GM21381 (cell line): Measurements from ENCODE around the gene MSI2.

ENCODE experiments used
- ATAC-seq: cut with Tn5 transposase; IDR thresholded peaks from one replicate; pipeline ENCODE4 v1.9.1; 2021; ENCODE audit warnings: mild to moderate bottlenecking, moderate library complexity; ENCODE audit not compliant: unreplicated experiment

MSI2 gene

DNA sequence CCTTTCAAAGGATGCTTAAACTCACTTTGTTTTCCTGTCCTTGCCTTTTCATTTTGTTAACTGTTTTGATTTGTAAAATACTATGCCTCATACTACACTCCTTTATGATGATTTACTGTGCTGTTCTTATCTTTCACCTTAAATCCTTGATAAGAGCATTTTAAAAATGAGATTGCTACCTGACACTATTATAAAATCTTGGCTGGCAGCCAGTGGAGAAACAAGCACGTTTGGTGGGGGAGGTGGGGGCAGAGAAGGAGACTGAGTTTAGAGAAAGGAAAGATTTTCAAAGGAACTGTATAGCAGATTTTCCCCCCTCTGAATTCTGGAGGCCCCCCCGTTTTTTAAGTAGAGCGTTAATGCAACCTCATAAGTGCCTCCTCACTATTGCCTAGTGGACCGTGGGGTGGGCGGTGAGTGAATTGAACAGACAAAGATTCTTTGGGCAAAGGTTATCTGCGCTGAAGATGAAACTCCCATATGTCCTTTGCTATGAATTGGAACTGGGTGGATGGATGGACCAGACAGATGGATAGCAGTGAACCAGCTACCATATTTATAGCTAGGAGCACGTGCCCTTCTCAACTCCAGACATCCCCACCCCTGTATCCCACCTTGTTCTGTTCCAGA lies 288.6 kb downstream of the MSI2 start:
- no peak for ATAC-seq

DNA sequence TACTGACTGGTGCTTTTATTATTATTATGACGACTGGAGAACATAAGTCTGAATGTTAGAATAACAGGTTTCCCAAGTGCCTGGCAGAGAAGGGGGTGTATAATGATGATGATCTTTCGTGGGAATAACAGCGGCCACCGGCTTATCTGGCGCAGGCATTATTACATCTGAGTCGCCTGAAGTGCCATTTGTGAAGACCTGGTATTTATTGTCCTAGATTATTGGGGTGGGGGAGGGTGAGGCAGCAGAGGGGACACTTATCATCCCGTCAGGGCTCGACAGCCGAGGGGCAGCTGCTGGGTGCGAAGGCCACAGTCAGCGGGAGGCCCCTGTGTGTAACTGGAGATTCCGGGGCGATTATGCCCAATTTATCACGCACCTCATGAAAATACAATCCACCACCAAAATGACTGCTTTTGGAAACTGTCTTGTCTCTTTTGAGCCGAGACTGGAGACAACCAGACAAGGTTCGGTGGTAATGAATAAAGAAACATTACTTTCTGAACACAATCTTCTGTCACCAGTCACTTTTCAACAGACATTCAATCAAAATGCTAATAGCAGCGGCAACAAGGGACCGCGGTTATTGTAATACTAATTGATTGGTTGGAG lies 289.5 kb downstream of the MSI2 start:
- no peak for ATAC-seq

DNA sequence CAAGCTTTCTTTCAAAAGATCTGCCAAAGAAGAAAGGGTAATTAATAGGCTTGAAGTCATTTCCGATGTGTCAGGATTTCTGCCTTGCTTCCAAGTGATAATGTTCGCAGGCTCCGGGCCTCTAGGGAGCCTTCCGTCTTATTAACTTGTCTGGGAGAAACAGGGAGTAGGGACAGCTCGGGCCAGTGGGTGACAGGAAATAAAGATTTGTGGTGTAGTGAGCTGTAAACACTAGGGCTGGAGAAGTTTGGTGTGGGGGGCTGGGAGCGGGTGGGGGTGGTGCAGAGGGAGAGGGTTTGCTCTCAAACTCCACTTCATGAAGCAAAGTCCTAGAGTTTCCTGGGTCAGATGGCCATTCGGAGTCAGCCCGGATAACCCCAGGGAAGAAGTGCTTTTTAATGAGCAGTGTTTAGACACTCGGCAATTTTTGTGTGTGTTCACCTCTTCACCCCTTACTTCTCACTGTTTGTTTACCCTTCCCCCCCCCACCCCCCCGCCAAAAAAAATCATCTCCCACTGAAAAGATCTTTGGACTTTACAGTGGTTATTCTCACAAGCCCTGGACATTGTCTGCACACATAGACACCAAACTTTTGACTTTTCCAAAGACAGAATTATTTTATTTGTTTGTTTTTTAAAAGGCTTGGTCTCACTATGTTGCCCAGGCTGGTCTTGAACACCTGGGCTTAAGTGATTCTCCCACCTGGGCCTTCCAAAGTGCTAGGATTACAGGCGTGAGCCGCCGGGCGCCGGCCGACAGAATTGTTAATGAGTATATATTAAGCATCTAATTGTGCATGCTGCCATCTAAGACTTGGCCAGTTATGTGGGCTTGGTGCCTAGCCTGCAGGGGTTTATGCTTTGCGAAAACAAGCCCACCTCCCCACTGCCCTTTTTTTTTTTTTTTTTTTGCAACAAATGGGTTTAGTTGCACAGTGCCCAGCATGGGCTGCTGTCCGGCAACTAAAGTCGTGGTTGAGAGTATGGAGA lies 292.4 kb downstream of the MSI2 start:
- ATAC-seq = no peak

DNA sequence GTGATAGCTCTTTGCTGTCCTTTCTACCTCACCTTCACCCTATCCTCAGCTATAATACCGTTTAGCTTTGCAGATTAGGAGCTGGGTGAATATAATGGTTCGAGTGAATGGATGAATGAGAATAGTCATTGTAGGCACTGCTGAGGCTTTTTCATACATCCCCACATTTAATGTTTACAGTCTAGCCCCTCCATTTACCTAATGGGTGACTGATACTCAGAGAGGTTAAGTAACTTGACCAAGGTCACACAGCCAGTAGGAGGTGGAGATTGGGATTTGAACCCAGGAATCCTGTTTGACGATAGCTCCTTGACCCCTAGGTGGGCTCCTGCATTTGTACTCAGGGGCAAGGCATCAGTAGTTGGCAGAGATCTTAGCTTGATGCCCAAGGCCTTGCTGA lies 293.1 kb downstream of the MSI2 start:
- ATAC-seq = no peak

DNA sequence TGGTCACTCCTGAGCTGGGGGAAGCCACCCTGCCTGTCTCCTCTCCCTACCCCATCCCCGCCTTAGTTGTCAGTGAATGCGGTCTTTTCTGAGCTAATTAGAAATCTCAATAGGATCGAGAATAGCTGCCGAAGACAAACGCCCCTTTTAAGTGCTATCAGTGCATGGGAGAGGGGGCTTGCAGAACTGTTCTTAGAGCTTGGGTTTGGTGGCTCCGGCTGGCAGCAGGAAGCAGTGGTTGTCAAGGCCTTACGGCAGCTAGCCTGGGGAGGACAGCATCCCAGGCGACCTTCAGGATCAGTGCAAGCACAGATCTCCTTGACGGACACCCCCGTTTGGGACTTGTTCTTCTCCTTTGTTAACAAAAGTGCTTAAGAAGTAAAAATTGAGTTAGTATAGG lies 293.7 kb downstream of the MSI2 start:
- ATAC-seq = no peak

DNA sequence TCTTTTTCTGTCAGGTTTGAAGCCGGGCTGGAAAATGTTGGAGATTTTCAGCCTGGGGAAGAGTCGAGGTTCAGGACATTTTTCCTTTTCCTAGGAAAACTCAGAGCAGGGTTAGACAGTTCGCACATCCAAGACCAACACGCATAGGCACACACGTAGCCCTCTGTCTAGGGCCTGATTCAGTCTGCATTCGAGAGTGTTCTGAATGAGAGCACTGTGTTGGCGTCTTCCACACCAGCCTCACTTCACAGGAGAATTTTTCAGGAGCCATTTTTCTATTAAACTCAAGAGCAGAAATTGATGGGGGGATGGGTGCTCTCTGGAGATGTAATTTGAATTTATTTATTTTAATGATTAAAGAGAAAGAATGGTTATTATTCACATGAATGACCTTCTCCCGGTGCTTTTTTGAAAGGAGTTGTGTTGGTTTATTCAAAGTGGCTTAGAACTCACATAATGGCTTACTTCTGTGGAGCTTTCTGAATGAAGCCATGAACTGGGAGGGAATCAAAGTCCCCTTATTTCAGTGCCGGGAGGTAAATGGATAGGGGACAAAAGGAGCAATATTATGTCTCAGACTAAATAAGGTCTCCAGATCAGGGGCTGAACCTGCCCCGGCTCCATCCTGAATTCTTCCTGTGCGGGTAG lies 294.5 kb downstream of the MSI2 start:
- no peak for ATAC-seq

DNA sequence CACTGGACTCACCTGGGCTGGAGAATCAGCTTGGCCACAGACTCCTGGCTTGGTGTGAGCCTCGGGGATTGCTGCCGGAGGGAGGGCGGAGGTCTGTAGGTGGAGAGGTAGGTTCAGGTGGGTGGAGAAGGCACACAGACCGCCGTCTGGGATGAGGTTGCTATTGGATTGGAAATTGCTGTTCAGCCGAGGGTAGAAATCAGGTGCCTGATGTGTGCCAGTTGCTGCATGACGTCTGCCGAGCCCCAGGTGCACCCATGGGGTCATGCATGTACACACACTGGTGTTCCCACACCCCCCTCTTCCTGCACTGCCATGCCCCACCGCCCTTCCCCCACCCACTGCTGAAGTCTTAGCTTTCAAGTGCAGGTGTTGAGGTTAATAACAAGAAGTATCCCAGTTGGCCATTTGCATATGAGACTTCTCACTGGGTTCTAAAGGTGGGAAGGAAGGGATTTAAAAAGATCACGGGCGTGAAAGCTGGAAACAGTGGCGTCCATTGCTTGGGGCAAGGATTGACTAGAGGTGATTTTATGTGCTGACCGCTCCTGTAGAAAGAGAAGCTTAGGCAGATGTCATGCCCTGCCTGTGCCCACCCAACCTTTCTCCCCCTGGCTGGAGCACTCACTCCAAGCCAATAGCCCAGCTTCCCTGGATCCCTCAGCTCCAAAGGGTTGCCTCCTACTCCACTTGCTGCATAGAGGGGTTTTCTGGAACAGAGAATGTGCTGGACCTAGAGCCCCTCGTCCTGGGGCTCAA lies 295.2 kb downstream of the MSI2 start:
- peak; percentile 60 for ATAC-seq

DNA sequence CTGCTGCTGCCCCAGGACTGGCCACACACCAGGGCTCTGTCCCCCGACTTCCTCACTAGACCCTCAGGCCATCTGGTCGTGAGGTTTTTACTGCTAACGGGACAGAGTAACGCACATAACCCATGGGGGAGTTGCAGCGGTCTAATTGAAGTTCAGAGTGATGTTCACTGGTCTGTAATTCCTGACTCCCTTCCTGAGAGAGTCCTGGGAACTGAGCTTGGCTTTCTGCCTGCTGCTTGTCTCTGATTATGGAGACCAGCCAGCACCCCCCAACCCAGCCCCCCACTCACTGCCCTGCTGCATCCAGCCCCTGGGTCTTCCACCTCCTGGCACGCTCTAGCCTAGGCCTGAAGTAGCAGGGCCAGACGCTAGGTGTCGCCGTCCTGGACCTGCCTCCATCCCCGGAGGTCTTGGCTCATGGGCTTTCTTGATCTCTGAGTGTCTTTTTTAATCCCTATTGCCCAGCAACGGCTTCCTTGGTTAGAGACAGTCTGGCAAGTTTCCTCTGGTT lies 295.8 kb downstream of the MSI2 start:
- ATAC-seq = peak; percentile 34

DNA sequence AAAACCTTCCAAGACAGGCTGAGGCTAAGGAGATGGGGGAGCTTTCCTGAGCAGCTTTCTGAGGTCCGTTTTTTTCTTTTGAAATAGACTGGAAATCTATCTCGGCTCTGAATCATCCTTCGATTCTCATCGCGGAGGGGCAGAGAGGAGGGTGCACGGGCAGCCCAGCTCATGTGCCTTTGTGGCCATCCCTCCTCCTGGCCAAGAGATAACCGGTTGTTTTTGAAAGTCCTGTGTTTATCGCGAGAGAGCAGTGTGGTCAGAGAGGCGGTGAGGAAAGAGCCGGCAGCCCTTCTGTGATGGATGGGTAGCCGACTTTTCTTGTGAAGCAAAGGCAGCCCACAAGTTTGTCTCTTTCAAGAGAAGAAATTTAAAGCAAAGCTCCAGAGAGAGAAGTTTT lies 297.2 kb downstream of the MSI2 start:
- no peak for ATAC-seq

DNA sequence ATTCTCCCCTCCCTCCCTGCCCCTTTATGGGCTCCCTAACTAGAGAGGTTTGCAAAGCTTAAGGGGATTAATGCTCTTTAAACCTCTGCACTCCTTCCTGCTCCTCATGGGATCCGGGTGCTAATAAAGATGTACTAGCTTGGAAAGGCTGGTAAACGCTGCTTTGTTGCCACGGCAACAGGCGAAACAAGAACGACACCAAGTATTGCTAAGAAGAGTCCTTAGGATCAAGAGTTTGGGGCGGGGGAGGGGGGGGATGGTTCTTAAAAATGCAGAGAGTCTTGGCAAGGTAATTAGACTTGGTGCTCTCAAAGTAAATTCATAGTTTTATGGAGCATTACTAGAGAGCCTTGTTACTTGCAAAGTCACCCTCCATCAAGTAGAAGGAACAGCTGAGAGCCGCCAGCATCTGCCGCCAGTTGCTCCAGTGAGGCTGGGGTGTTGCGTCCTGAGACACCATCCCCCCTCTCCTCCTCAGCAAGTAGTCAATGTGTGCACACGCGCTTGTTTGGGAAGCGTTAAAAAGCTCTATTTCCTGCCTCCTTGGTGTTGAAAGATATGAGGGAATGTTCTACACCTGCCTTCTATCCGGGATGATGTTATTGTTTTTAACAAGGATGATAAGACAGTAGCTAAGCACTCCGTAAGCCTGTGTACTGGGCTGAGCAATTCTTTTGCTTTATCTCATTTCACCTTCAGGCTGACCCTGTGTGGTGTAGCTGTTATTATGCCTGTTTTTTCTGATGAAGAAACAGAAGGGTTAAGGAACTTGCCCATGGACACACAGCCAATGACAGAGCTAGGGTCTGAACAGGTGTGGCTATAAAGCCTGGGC lies 297.9 kb downstream of the MSI2 start:
- ATAC-seq = no peak

DNA sequence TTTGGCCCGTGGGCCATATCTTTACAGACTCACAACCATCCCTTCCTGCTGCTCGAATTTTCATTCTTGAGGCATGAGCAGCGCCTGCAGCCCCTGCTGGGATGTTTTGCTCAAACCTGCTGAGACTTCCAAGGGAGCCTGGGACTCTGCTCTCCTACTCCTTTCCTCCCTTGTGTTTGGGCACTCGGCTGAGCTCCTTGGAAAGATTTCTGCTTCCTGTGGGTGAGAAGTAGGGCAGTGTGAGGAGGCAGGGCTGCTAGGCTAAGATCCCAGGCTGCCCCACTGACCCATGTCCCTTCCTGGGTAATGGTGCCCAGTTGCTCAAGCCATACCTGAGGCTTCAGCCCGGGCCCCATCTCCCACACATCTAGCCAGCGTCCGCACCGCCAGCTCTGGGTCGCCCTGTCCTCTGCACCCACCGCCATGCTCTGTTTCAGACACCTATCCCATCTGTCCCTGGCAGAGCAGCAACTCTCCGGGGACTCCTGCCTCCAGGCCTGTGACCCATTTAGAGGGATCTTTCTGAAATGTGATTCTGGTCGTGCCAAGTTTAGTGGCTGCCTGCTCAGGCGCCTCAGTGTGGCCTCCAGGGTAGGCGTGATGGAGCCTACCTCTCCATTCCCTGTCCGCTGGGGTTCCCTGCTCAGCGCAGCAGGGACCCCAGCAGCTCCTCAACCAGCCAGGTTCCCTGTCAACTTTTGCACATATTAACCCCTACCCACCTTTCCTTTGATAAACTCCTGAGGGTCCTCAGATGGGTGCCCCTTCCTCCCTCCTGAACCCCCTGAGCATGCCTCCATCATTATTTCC lies 298.7 kb downstream of the MSI2 start:
- ATAC-seq = no peak

DNA sequence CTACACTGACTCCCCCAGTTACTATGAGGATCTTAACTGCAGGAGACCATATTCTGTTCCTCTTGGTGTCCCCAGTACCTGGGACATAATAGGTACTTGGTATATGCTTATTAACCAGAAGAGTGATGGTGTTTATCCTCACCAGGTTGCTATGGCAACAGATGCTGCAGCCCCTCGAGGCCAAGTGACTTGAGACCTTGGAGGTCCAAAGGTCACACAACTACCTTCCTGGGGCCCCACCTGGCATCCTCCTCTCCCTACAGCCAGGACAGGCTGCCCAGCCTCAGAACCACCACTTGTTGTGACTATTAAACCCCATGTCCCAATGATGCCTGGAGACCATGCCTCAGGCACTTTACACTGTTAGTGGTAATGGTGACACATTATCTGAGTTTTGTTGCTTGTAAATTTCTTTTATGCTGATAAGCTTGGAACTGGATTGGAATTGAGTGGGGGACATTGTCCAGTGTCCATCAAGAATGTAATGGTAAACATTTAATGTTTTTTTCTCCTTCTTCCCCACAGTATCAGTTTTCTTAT lies 299.4 kb downstream of the MSI2 start:
- ATAC-seq = no peak

DNA sequence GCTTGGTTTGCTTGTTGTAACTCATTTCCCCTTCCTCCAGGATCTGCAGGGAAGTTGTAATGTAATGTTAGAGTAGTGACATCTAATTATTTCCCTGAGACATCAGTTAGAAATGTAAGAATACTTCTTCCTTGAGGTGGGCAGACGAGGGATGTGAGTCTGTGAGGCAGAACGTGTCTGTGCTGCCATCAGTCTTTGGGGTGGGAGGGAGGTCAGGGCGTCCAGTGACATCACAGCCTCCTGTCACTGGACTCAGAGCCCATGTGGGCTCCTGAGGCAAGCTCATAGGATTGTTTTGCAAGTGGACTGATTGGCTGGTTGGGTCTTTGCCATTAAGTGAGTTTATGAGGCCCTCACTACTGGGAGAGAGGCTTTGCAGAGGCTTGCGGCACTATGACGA lies 300.0 kb downstream of the MSI2 start:
- ATAC-seq = no peak

DNA sequence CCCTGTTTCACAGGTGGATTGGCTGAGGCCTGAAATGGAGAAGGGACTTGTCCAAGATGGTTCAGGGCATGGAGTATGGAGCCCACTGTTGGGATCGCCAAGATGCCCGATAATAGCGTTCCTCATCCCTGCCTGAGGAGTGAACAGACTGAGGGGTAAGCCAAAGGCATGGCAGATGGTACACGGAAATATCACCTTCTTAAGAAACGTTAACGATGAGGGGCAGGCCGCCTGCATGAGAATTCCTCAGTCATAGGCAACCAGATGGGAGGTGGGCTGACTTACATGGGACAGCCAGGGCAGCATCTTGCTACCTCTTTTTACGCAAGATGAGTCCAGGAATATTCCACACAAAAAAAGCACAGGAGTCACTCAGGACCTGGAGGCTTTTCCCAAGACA lies 300.7 kb downstream of the MSI2 start:
- no peak for ATAC-seq

DNA sequence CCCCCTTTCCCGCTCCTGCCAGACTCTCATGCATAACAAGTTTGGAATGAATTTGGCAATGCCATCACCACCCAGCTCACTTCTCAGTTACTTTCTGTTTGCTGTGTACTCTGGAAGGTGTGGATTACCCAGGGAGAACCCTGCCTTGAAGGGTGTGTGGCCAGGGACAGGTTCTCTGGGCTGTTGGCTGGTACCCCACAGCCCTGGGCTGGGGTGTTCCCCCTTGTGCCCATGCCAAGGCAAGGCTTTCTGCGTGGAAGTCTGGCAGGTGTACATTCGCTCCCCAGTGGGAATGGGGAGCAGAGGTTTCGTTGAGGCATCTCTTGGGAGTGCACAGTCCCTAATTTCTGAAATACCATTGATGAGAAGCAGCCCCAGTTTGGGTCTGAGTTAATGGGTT lies 301.1 kb downstream of the MSI2 start:
- ATAC-seq = no peak

DNA sequence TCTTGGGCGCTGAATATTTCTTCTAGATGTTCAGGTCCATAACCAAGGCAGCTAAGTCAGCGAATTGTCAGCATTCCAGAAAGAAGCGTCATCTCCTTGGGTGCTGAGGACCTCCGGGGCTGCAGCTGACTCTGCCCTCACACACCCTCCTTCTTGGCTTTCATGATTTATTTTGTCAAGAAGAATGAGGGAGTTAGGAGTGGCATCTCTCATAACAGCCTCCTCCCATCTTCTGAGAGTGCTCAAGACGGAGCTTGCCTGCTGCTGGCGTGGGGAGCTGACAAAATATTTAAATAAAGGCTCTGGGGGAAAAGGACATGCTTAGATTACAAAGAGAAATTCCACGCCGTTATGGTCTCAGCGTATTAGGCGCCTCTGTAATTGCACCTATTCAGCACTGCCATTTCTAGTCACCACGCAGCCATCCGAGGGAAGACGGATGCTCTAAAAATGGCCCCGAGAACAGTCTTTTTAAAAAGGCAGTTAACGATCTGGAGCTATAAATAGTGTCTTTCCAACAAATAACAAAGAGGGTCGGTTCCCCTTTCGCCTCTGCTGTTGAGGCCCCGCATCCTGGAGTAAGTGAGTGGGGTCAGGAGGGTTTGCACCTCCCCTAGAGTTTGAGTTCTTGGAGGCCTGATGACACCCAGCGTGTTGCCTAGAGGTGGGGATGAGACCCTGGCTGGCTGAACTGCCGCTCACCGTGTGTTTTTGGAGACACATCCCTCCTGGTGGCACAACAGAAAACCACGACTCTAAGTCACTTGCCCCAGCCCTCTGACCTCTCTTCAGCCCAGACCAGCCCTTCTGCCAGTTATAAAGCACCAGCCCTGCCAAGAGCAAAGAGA lies 301.7 kb downstream of the MSI2 start:
- ATAC-seq = no peak

DNA sequence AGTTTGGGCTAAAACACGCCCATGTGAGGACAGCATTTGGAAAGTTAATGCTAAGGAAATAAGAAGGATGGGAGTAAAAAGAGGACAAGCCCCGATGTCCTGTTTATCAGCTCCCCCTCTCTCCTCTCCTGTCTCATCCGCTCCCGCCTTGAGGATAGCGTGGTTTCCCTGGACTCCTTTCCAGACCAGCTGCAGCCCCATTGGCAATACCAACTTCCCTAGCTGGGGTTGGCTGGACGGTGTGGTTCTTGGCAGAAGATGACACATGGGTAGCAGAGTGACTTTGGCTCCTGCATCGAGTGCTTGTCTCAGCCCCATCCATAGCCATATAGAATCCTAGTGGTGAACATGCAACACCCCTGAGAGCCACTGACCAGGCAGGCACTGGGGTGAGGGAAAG lies 302.9 kb downstream of the MSI2 start:
- ATAC-seq = no peak
